C4-2B (cell line): ENCODE measurements around the gene DPP6.
"Not testable (repeated sequence)": the region's sequence is repeated elsewhere in the genome, so short reads cannot be mapped to it uniquely, and the experiment has no call there.

Experiments
- H3K27ac ChIP-seq: fragments of 450-650 bp; 2 replicates; pipeline ENCODE4 v1.5.1; 2017
- CTCF ChIP-seq: fragments of 450-650 bp; conservative IDR thresholded peaks from 2 replicates; pipeline ENCODE4 v1.5.1; 2017; ENCODE audit warnings: mild to moderate bottlenecking
- ZFX ChIP-seq: fragments of 450-650 bp; IDR thresholded peaks from 2 replicates; pipeline ENCODE4 v1.6.1; 2017

The DPP6 gene

GRCh38 chr7:154145922-154146706 lies 93.9 kb downstream of the DPP6 start:
- not testable (repeated sequence) for H3K27ac ChIP-seq

- not testable (repeated sequence) for H3K27ac ChIP-seq
These were observed 94.5 kb downstream of the DPP6 start for GRCh38 chr7:154146707-154147038.

- not testable (repeated sequence) for H3K27ac ChIP-seq
These were observed 96.8 kb downstream of the DPP6 start for GRCh38 chr7:154148791-154149516.

GRCh38 chr7:154150656-154151055 lies 98.5 kb downstream of the DPP6 start:
- not testable (repeated sequence) for H3K27ac ChIP-seq

GRCh38 chr7:154151306-154151705 lies 99.1 kb downstream of the DPP6 start:
- H3K27ac ChIP-seq = not testable (repeated sequence)

- H3K27ac ChIP-seq = not testable (repeated sequence)
These were observed 103.7 kb downstream of the DPP6 start for GRCh38 chr7:154155928-154156327.

- H3K27ac ChIP-seq = not testable (repeated sequence)
These were observed 110.7 kb downstream of the DPP6 start for GRCh38 chr7:154162921-154163320.

- H3K27ac ChIP-seq = not testable (repeated sequence)
These were observed 111.4 kb downstream of the DPP6 start for GRCh38 chr7:154163642-154164041.

GRCh38 chr7:154167051-154167450 lies 114.9 kb downstream of the DPP6 start:
- TF ChIP-seq ZFX (no peak), CTCF (no peak)
- H3K27ac ChIP-seq = no peak overlapping the region

GRCh38 chr7:154167807-154168206 lies 115.6 kb downstream of the DPP6 start:
- TF ChIP-seq CTCF = no peak
- TF ChIP-seq ZFX = no peak
- H3K27ac ChIP-seq = no peak overlapping the region

GRCh38 chr7:154171422-154171821 lies 119.2 kb downstream of the DPP6 start:
- no peak for TF ChIP-seq ZFX
- no peak for TF ChIP-seq CTCF

GRCh38 chr7:154172236-154172635 lies 120.0 kb downstream of the DPP6 start:
- H3K27ac ChIP-seq = no peak overlapping the region
- no peak for TF ChIP-seq CTCF
- no peak for TF ChIP-seq ZFX

More at GRCh38 chr7:154171422-154171821, 119.2 kb downstream of the DPP6 start:
- H3K27ac ChIP-seq = no peak overlapping the region
